ENCODE data around the gene KIAA1549.
"Not testable (repeated sequence)": the region's sequence is repeated elsewhere in the genome, so short reads cannot be mapped to it uniquely, and the experiment has no call there.

The KIAA1549 gene

DNA sequence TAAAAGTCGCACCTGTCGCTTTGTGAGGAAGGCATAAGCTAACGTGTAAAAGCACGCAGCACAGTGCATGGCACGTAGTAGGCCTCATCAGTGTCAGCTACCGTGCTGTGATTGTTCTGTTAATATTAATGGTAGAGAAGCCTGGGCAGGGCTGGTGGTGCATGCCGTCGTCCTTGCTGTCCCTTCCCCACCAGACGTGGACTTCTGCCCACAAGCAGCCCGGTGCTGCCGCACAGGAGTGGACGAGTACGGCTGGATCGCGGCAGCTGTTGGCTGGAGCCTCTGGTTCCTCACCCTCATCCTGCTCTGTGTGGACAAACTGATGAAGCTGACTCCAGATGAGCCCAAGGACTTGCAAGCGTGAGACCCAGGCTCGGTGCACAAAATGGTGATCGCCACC is 178.5 kb downstream of the KIAA1549 start:
- no peak for DNase-seq

- DNase-seq = no peak
Observed at GRCh38 chr7:138801256-138801655, 179.9 kb downstream of the KIAA1549 start.

DNA sequence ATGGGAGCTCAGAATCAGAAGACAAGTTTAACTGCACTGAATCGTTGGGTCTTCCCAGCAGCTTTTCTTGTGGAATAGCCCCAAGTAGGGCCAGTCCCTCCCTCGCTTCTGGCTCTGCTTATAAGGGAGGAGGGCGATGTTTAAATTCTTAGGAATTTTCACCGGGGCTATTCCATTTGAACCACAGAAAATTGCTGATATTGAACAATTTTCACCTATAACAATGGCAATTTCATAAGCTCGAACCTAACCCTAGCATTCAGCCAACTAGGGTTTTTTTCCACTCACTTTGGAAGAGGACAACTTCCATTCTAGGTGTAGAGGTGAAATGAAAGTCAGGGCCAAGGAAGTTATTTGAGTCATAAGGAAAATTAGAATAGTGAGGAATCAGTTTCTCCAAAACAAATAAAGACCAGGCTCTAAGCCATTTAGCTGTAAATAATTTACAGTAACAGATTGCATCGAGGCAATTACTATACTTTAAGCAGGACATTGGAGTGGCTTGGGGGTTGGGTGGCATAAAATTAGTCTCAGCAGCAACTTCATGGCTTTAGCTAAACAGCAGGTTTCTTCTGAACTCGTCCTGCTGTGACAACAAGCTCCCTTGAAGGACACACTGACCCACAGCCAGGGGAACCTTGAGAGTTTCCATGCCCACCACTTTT is 181.7 kb downstream of the KIAA1549 start:
- DNase-seq = no peak

GRCh38 chr7:138798836-138799235 is 182.4 kb downstream of the KIAA1549 start:
- DNase-seq = no peak

DNA sequence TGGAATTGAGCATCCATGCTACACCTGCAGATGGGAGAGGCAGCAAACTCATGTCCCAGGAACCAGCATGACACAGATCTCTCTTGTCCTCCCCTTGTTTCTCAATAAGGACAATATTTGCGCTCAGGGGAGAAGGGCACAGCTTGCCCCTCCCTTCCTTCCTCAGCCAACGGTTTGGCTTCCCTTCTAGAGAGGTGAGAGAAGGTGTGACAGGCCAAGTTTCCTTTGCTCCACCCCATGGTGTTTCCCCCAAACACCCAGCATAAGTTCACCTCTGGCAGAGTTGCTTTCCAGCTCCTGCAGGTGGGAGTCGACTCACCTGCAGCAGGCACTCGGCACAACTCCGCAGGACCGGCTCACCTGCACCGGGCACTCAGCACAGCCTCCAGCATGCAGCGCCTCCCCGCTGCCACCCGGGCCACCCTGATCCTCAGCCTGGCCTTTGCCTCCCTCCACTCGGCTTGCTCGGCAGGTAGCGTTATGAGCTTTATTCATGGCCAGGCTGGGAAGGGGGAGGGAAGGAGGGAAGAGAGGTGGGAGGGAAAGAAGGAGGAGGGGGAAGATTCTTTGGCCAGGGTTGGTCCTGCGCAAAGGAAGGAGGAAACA is 183.4 kb downstream of the KIAA1549 start, which contains the start of the genes ATP6V0A4 and TMEM213:
ATP6V0A4 (minus strand) TSS at position 482 of the 606 bp plus-strand sequence. CDS start 26,949 bp downstream, outside the sequence.
TMEM213 (plus strand) TSS at position 280 of the 606 bp plus-strand sequence; CDS start at position 391, 111 bp downstream.
- no peak for DNase-seq

- not testable (repeated sequence) for DNase-seq
Observed at GRCh38 chr7:138797046-138797445, 184.1 kb downstream of the KIAA1549 start.

GRCh38 chr7:138796038-138796615 is 185.1 kb downstream of the KIAA1549 start:
- no peak for DNase-seq

DNA sequence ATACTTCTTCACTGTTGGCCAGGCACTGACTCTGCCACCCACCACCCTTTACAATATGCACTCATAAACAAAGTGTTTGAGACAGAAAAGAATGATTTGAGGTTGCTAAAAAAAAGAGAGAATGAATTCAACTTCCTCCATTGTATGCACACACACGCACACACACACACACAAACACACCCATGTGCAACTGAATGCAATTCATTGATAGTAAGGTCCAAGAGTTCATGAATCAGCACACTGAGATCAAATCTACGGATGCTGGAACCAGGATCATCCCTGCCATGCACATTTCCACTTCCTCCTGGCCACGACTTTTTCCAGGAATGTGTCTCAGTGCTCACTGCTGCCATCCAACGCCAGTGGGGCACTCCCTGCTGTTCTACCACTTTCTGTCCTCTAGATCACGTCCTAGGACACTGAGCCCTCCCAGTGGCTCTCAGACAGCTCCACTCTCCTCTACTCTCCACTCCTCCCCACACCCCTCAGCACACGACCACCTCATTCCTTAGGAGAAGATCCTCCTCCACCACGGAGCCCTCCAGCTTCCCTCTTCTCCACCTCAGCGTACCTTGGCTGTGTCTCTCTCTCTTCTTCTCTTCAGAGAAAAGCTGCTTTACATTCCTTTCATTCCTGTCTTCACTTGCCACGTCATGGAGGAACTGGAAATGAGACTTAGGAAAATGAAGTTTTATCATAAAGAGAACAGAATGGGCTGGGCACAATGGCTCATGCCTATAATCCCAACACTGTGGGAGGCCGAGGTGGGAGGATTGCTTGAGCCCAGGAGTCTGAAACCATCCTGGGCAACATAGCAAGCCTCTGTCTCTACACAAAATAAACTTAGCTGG is 195.4 kb downstream of the KIAA1549 start:
- DNase-seq = no peak

GRCh38 chr7:138784692-138785091 is 196.5 kb downstream of the KIAA1549 start:
- DNase-seq = no peak

All from NCI-H1092 treated with DMSO at 0.1 percent for 48 hours (cell line).